ENCODE data around the gene TMCO2. TPM values are rescaled to one million over a fixed set of nuclear protein-coding genes. Genes with fewer than 3 reads are reported as not detected.

TMCO2 gene
- total RNA-seq, 3 donors from 2014 or later (not counting 1 experiment from before 2014, with no cell fraction given): not detected

DNA sequence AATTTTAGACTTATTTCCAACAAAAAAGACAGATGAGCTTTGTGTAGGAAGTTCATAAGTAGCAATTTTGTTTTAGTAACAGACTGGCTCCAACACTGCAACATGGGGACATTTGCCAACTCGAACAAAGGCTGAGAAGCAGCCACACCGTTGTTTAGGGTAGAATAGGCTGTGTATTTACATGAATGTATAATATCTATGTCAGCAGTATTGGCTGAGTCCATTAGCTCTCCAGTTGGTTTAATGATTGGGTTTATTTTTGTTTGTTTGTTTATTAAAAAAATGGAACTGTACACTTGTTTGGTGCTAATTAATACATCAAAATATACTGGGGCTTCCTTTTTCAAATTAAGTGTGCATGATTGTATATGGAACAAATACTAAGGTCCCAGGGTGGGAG lies 7.3 kb upstream of the TMCO2 start:
- H3K27me3 Mint-ChIP-seq (ENCODE audit: low read depth in 2 of 2): no peaks in the 10 kb centered on the region
- no peak overlapping the region for H3K27ac Mint-ChIP-seq
- H3K4me1 Mint-ChIP-seq: peaks cover 6 to 11% of the 10 kb centered on the region in 2 donors
- Histone ChIP-seq H3K36me3 (ENCODE audit: control insufficient read depth, insufficient read depth, low read length) (peaks cover 34% of the 10 kb centered on the region), H3K4me3 (ENCODE audit: low read length) (no peak overlapping the region), H3K27me3 (ENCODE audit: control insufficient read depth, insufficient read depth, low read length) (no peaks in the 10 kb centered on the region), H3K9me3 (ENCODE audit: control insufficient read depth, insufficient read depth, low read length) (no peaks in the 10 kb centered on the region), H3K4me1 (ENCODE audit: control insufficient read depth, insufficient read depth, low read length) (no peaks in the 10 kb centered on the region), H3K27ac (ENCODE audit: low read length) (no peak overlapping the region)
- TF ChIP-seq, protein P1, sequence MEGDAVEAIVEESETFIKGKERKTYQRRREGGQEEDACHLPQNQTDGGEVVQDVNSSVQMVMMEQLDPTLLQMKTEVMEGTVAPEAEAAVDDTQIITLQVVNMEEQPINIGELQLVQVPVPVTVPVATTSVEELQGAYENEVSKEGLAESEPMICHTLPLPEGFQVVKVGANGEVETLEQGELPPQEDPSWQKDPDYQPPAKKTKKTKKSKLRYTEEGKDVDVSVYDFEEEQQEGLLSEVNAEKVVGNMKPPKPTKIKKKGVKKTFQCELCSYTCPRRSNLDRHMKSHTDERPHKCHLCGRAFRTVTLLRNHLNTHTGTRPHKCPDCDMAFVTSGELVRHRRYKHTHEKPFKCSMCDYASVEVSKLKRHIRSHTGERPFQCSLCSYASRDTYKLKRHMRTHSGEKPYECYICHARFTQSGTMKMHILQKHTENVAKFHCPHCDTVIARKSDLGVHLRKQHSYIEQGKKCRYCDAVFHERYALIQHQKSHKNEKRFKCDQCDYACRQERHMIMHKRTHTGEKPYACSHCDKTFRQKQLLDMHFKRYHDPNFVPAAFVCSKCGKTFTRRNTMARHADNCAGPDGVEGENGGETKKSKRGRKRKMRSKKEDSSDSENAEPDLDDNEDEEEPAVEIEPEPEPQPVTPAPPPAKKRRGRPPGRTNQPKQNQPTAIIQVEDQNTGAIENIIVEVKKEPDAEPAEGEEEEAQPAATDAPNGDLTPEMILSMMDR (IDR thresholded peaks at IDR 0.05): no peak
- ATAC-seq (no peak), DNase-seq (no peak)
- peaks cover 12% of the 10 kb centered on the region for H3K36me3 Mint-ChIP-seq
- WGBS (ENCODE audit: insufficient coverage): 100% methylated on average over 2 of the region's 2 CpGs
- no peaks in the 10 kb centered on the region for H3K9me3 Mint-ChIP-seq
- intact Hi-C loops (cut with micrococcal nuclease): loop anchor here (5.0 kb wide), 1 partner anchor 43 kb away; no protein-coding TSS in a partner anchor
- no peak overlapping the region for H3K4me3 Mint-ChIP-seq

DNA sequence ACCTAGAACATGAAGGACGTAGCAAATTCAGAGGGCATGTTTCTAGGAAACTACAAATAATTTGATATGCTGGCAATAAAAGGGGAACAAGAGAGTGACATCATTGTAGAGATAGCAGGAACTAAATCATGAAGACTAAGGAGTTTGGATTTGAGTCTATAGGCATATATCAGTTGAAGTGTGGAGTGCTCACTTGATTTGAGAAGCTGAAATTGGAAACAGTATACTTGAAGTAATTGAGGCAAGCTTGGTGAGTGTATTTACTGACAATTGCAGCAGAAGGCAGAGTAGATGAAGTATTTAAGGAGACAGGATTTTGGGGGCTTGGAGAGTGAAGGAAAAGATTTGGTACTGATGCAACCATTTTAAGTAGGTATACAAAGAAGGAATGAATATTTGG lies 6.4 kb upstream of the TMCO2 start:
- Mint-ChIP-seq H3K9me3 (no peaks in the 10 kb centered on the region), H3K4me1 (peaks cover 6 to 11% of the 10 kb centered on the region in 2 donors), H3K4me3 (no peak overlapping the region), H3K27ac (peak overlapping the region; percentile 3 to 14), H3K36me3 (peaks cover 12% of the 10 kb centered on the region), H3K27me3 (ENCODE audit: low read depth in 2 of 2) (no peaks in the 10 kb centered on the region)
- H3K4me3 ChIP-seq (ENCODE audit: low read length): no peak overlapping the region
- H3K27me3 ChIP-seq (ENCODE audit: control insufficient read depth, insufficient read depth, low read length): no peaks in the 10 kb centered on the region
- no peaks in the 10 kb centered on the region for H3K9me3 ChIP-seq (ENCODE audit: control insufficient read depth, insufficient read depth, low read length)
- no peaks in the 10 kb centered on the region for H3K4me1 ChIP-seq (ENCODE audit: control insufficient read depth, insufficient read depth, low read length)
- TF ChIP-seq, protein P1 (IDR thresholded peaks at IDR 0.05): no peak
- H3K27ac ChIP-seq (ENCODE audit: low read length): no peak overlapping the region
- H3K36me3 ChIP-seq (ENCODE audit: control insufficient read depth, insufficient read depth, low read length): peaks cover 26% of the 10 kb centered on the region
- ATAC-seq (no peak), DNase-seq (no peak)
- WGBS (ENCODE audit: insufficient coverage): 83% methylated on average over 1 of the region's 1 CpG
- intact Hi-C loops (cut with micrococcal nuclease): loop anchor here (5.0 kb wide), 1 partner anchor 44 kb away; no protein-coding TSS in a partner anchor

DNA sequence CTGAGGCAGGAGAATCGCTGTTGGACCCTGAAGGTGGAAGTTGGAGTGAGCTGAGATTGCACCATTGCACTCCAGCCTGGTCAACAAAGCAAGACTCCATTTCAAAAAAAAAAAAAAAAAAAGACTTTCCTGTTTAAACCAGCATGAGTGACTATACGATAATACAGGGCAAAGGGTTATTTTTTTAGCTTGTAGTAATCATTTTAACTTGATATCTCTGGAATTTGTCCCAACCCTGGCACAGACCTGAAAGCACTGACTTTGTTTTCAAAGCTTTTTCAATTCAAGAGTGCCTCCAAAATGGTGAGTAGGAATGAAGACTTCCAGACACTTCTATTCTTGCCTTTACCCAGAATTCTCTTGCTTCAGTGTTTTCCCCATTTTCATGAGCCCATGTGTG lies 4.4 kb upstream of the TMCO2 start:
- TF ChIP-seq, protein P1 (IDR thresholded peaks at IDR 0.05): no peak
- DNase-seq (no peak), ATAC-seq (no peak)
- Histone ChIP-seq H3K4me1 (ENCODE audit: control insufficient read depth, insufficient read depth, low read length) (no peaks in the 10 kb centered on the region), H3K27me3 (ENCODE audit: control insufficient read depth, insufficient read depth, low read length) (no peaks in the 10 kb centered on the region), H3K27ac (ENCODE audit: low read length) (no peak overlapping the region), H3K4me3 (ENCODE audit: low read length) (no peak overlapping the region), H3K9me3 (ENCODE audit: control insufficient read depth, insufficient read depth, low read length) (no peaks in the 10 kb centered on the region), H3K36me3 (ENCODE audit: control insufficient read depth, insufficient read depth, low read length) (peaks cover 6% of the 10 kb centered on the region)
- Mint-ChIP-seq H3K4me1 (peaks cover 6 to 11% of the 10 kb centered on the region in 2 donors), H3K27me3 (ENCODE audit: low read depth in 2 of 2) (no peaks in the 10 kb centered on the region), H3K9me3 (no peaks in the 10 kb centered on the region), H3K36me3 (peaks cover 7% of the 10 kb centered on the region), H3K4me3 (no peak overlapping the region), H3K27ac (no peak overlapping the region)
- intact Hi-C loops (cut with micrococcal nuclease): loop anchor here (5.0 kb wide), 1 partner anchor 46 kb away; no protein-coding TSS in a partner anchor
- no CpG with 5 or more reads among the region's 2 CpGs for WGBS (ENCODE audit: insufficient coverage)

DNA sequence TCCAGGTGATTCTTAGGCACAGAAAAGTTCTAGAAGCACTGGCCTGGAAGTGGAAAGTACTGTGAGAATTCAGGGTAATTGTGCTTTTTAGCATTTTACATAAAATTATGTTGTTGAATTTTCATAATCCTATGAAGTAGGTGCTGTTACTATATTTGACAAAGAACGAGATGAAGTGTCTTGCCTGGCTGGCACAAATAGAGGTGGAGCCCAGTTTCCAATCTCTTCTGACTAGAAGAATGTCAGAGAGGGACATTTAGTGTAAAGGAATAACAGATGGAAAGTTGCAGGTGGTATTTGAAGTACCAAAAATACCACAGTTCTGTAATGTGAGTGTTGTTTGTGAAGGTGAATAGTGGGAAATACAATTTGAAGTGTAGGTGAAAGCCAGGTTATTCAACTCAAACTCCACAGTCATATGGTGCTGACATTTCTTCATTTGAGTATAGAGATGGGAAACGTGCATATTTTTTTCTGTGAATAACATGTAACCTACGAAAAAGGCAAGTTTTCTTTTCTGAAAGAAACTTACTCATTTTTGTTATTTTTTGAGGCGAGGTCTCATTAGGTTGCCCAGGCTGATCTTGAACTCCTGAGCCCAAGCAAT lies 3.5 kb upstream of the TMCO2 start:
- H3K4me3 Mint-ChIP-seq: no peak overlapping the region
- H3K27me3 ChIP-seq (ENCODE audit: control insufficient read depth, insufficient read depth, low read length): no peaks in the 10 kb centered on the region
- peaks cover 6 to 11% of the 10 kb centered on the region in 2 donors for H3K4me1 Mint-ChIP-seq
- no peaks in the 10 kb centered on the region for H3K9me3 ChIP-seq (ENCODE audit: control insufficient read depth, insufficient read depth, low read length)
- ATAC-seq (no peak), DNase-seq (no peak)
- H3K9me3 Mint-ChIP-seq: no peaks in the 10 kb centered on the region
- intact Hi-C loops (cut with micrococcal nuclease): loop anchor here (5.0 kb wide), 1 partner anchor 47 kb away; no protein-coding TSS in a partner anchor
- no peaks in the 10 kb centered on the region for H3K27me3 Mint-ChIP-seq (ENCODE audit: low read depth in 2 of 2)
- TF ChIP-seq, protein P1 (IDR thresholded peaks at IDR 0.05): no peak
- WGBS (ENCODE audit: insufficient coverage): 83% methylated on average over 4 of the region's 4 CpGs
- no peak overlapping the region for H3K27ac Mint-ChIP-seq
- H3K27ac ChIP-seq (ENCODE audit: low read length): no peak overlapping the region
- H3K4me1 ChIP-seq (ENCODE audit: control insufficient read depth, insufficient read depth, low read length): no peaks in the 10 kb centered on the region
- peaks cover 3% of the 10 kb centered on the region for H3K36me3 ChIP-seq (ENCODE audit: control insufficient read depth, insufficient read depth, low read length)
- H3K4me3 ChIP-seq (ENCODE audit: low read length): no peak overlapping the region
- H3K36me3 Mint-ChIP-seq: no peaks in the 10 kb centered on the region
